ENCODE results near the gene DLL3.

The DLL3 gene

DNA sequence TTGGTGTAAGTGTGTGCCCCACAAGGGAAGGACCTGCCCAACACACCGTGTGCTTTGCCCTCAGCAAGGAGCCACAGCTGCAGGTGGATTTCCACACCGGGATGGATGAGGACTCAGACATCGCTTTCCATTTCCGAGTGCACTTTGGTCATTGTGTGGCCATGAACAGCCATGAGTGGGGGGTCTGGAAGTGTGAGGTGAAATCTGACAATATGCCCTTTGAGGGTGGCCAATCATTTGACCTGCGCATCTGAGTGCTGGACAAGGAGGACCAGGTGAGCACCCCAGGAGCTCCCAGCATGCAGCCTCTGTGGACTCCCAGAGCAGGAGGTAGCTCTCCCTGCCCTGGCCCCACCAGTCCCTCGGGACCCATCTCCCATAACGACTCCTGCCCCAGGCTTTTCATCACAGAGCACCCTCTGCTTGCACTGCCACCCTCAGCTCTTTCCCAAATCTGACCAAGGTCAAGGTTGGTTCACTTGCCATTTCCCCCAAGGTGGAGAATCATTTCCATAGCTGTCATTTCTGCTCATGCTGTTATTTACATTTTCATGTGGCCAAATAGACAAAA, 54.4 kb downstream of the DLL3 start:
- no peak for DNase-seq

DNA sequence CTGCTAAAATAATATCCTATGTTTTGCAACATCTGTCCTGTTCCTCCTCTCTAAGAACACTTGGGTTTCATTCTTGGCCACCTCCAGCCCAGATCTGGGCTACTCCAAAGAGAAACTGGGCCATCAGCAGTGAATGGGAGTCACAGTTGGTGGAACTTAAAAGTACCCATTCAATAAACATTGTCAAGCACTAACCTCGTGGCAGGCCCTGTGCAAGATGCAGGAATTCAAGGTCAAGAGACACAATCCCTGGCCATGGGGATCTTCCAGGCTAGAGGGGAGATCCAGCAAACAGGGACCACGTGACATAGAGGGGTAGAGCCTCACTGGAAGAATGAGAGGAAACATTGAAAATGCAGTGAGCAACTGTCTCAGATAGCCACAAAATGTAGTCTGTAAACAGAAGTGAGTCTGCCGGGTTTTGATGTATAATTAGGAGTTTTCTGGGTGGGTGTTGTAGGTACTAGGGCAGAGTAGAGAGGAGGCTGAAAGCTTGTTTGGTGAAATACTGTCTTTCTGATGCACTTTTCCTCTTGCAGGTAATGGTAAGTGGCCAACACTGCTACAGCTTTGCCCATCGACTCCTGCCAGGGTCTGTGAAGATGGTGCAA, 56.1 kb downstream of the DLL3 start:
- DNase-seq, result no peak

DNA sequence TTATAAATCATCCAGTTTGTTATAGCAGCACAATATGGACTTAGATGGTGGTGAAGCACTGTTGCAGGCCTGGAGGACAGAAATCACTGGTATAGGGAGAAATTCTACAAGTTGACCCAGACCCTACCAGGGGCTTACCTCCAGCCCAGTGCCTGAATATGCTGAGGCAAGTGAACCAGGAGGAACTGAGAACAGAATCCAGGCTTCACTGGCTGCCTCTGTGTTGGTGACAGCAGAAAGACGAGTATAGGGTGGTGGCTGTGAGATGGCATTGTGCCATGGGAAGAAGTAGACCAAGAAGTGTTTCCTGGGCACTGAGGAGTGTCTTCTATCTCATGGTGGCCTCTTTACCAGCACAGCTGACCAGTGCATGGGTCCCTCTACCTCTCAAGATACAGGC, 57.1 kb downstream of the DLL3 start:
- DNase-seq, result peak in 1 of 51 donors; percentile 4

Measured in hypothalamus (tissue), 51 donors.